GOT3 (cell line): Measurements from ENCODE around the gene TKTL2.

Experiments
- DNase-seq: peaks from one replicate; lab custom pipeline; 2025; ENCODE audit warnings: mixed read lengths; lab: John Stamatoyannopoulos, UW

Gene TKTL2, protein sequence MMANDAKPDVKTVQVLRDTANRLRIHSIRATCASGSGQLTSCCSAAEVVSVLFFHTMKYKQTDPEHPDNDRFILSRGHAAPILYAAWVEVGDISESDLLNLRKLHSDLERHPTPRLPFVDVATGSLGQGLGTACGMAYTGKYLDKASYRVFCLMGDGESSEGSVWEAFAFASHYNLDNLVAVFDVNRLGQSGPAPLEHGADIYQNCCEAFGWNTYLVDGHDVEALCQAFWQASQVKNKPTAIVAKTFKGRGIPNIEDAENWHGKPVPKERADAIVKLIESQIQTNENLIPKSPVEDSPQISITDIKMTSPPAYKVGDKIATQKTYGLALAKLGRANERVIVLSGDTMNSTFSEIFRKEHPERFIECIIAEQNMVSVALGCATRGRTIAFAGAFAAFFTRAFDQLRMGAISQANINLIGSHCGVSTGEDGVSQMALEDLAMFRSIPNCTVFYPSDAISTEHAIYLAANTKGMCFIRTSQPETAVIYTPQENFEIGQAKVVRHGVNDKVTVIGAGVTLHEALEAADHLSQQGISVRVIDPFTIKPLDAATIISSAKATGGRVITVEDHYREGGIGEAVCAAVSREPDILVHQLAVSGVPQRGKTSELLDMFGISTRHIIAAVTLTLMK

GRCh38 chr4:163473576-163473975, at the start of gene TKTL2:
TSS of gene TKTL2 (minus strand) at chr4:163473754. CDS start at chr4:163473734, 20 bp downstream.
- DNase-seq: no peak

- DNase-seq: no peak
Measured at GRCh38 chr4:163515198-163515597, 41.6 kb upstream of the TKTL2 start.

- no peak for DNase-seq
Measured at GRCh38 chr4:163505374-163505773, 31.8 kb upstream of the TKTL2 start.

DNA sequence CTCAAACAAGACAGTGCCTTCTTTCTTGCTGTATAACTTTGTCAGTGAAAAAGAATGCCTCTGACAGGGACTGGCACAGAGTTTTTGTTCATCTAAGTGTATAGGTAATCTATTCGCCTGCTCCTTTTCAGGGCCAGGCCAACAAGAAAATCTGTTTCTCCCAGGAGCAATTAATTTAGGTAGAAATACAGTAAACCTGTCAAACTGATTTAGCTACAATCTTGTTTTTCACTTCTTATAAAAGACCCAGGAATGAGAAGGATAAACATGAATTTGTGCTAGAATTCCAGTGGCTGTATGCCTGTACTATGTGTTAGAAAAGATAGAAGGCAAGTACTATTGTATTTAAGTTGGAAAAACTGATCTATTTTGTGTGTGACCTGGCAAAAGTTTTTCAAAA, 27.0 kb upstream of the TKTL2 start:
- DNase-seq: no peak

DNA sequence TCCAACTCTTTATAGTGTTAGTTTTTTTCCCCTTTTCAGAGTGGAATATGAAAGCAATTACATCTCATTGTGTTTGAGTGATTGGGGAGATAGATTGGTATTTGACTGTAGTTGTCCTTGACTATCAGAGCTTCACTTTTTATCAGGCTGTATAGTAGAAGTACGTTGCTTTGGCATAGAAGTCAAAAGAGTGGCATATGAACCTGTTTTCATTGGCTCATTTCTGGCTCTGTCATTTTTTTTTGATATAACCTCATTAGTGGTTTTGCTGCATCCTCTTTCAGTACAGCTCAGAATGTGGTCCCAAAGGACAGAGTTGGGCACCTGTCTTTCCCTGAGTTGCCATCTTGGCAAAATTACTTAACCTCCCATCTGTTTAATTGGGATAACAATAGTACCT, 22.3 kb upstream of the TKTL2 start:
- no peak for DNase-seq

DNA sequence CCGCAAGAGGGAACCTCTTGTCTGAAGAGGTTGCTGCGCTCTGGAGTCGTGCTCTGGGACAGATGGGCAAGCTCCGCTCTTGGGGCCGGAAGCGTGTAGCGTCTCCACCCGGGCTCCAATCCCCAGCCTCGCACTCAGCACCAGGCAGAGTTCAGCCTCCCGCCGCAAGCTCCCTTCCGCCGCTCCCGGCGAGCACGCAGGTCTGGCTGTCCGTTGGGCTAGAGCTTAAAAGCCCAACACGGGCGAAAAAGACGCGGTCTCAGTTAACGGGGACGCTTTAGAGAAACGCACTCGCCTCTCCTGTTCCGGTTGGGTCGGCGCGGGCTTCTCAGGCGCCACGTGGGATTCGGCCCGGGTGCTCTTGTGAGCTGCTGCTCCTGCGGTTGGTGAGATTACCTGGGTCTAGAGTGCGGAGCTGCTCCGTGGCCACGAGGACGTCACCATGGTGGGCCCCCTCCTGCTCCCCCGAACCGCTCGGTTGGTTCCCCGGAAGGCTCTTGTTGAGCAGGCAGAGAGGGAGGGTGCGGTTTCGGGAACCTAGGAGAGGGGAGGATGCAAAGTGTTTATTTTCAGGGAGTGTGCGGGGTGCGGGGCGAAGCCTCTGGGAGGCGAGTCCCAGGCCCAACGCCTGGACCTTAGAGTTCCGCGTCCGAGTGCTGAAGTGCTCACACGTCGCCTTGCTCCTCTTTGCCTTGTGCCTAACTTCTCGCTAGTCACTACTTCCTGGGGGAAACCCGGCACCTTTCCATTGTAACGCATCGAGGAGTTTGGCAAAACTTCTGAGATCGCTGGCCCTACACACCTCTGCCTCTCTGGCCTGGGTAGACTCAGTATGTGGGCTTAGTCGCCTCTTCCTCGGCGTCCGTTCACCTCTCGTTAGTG, 21.0 kb upstream of the TKTL2 start, which contains the start of gene TMA16:
Gene TMA16 (plus strand): TSS at position 331 of the 882 bp plus-strand sequence. CDS start 112 bp downstream, at position 443.
- peak; percentile 53 for DNase-seq

GRCh38 chr4:163493643-163494359, 20.2 kb upstream of the TKTL2 start:
- DNase-seq: no peak

DNA sequence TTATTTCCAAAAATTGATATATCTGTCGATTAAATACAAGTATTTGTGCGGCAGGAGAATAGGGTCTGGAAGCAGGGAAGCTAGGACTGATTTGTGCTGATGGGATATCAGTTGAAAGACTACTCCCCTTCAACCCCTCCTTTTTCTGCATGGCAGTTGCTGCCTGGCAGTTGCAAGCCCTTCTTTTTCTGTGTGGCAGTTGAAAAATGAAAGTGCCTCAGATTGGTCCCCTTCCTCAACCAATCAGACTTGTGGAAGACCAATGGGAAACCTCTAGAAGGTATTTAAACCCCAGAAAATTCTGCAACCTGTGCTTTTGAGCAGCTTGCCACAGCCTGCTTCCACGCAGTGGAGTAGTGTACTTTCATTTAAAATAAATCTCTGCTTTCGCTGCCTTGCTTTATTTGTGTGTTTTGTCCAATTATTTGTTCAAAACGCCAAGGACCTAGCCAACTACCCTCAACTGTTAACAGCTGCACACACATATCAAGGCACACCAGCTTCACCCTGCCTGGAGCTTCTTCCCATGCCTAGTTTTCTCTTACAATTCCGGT, 19.5 kb upstream of the TKTL2 start:
- DNase-seq: no peak

- DNase-seq: no peak
Measured at GRCh38 chr4:163489929-163490328, 16.4 kb upstream of the TKTL2 start.

- DNase-seq: no peak
Measured at GRCh38 chr4:163486321-163486720, 12.8 kb upstream of the TKTL2 start.

- DNase-seq: no peak
Measured at GRCh38 chr4:163485589-163485988, 12.0 kb upstream of the TKTL2 start.

- DNase-seq: no peak
Measured at GRCh38 chr4:163484906-163485305, 11.4 kb upstream of the TKTL2 start.

DNA sequence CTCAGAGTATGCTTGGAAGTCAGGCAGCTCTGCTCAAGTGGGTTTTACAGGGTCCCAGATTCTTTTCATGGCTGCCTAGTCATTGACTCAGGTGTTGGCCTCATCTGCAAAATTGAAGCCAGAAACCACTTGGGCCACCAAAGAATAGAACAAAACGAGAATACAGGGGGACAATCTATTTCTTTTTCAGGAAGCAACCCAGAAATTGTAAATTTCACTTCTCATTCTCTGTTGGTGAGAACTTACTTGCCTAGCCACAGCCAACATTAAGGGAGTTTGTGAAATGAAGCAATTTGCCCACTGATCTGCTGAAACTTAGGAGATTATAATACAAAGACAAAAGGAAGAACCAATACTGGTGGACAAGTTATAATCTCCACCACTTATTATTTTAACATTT, 8.6 kb upstream of the TKTL2 start:
- no peak for DNase-seq

DNA sequence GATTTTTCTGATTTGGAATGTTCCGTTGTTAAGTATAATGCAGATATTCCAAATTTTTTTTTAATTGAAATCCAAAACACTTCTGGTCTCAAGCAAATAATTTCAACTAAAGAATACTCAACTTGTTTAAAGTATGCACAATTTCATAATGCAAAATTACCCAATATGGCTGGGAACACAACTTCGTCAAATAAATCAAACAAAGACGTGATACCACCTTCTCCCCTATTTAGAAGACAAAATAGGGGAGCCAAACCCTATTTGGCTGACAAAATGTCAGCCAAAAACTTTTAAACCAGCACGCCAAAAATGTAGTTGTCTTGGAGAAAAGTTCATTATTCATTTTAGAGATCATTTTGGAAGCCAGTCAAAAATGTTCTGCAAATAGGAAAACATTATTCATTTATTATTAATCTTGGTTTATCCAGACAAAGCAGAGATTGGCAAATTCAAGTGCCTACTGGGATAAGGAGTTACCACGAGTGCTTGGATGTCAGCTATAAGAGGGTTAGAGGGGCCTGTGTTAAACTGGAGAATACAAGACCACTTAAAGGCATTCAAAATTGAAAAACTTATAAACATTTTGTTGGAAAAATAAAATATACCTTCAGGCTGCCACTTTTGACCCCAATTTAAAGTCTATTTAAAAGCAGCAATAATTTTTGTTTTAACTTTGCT, 3.3 kb upstream of the TKTL2 start:
- no peak for DNase-seq

DNA sequence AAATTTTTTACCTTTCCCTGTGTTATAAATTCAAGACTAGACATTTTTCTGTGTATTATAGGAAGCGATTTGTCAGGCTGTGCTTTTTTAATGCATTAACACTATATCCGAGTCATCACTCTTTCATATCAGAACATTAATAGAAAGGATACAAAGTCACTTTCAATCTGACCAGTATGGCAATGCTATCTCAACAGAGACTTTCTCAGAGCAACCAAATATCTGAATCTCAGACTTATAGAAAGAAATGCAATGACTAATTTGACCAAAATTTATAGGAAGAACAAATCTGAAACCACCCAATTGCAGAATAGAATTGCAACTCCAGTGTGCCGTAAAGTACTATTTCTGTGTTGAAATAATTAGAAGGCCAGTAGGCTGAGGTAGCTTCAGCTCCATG, 473 bp upstream of the TKTL2 start:
- no peak for DNase-seq

GRCh38 chr4:163473130-163473529, 424 bp downstream of the TKTL2 start:
- no peak for DNase-seq

GRCh38 chr4:163470391-163470790, 3.2 kb downstream of the TKTL2 start:
- DNase-seq: no peak

- no peak for DNase-seq
Measured at GRCh38 chr4:163467082-163467770, 6.3 kb downstream of the TKTL2 start.

- DNase-seq: no peak
Measured at GRCh38 chr4:163462556-163462955, 11.0 kb downstream of the TKTL2 start.

DNA sequence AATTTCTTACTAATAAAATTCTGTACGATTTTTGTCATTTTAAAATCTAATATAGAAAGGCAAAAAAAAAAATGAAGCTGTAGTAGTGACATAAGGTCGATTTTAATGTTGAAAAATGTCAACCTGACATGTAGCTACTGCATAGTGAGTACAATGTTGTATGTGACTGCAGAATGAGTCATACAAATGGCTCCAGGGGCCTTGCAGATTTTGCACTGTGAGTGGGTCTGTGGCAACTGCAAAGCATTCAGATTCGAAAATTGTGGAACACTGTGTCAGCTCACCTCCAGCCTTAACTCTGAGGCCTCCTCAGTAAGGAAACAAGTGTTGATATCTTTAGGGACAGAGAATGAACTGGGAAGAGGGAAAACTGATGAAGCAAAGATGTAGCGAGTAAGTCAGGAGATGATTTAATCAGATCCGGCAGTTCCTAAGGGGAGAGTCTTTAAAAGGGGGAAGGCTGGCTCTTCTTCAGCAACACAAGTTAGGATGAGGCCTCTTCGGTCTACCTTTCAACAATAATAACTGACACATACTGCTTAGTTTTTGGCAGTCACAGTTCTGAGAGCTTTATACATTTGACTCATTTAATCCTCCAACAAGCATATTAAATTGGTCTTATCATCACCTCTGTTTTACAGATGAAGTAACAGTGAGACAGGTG, 24.9 kb downstream of the TKTL2 start:
- no peak for DNase-seq
